M059J (cell line): ENCODE measurements around the gene IGFBP7. TPM values are rescaled to one million over a fixed set of nuclear protein-coding genes. Genes with fewer than 3 reads are reported as not detected.

Experiments used
- DNase-seq: peaks from one replicate; pipeline ENCODE4 v3.0.0-alpha.2; 2012; ENCODE audit warnings: low read depth
- total RNA-seq: library from RNA; depleted of rRNA; stranded (reverse); fragments of >200 nt; shearing (Covaris generic); gene quantifications from 2 replicates; pipeline ENCODE4 v1.2.3, GENCODE V29; 2014

The IGFBP7 gene
- total RNA-seq, 1 experiment from 2014 or later: 145 TPM

DNA sequence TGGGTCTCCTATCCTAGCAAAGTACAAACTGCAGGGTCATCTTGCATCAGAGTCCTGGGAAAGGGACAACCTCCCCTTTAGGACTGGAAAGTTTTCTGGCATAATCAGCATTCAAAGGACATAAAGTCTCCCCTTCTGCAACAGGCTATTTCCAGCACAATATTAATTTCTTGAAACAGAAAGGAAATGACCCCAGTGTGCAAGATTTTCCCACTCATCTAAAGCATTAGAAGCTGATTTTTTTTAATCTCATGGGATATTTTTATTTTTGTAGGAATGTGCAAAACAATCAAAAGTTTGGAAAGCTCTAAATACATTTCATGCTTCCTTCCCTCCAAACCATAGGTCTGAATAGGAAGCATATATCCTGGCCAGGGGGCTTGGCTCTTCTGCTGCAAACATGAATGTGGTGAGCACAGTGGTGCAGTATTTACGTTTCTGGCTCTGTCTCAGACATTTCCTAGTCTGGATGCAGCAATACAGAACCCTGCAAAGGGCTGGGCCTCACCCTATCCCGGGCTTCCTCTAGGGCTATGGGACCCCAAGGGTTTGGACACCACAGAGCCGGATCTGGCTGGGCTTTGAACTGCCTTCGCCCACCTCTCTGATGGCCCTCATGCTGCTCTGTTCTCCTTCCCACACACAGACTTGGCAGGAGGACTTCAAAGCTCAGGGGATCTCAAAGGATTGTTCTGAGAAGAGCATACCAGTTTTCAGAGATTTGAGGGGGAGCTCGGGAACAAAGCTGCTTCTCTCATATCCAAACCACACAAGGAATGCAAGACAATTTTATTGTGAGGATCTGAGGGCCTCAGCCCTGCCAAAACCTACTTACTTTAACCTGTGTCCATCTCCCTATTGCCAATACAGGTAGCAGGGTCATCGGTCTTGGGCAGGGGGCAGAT, 66.6 kb downstream of the IGFBP7 start:
- peak; percentile 50 for DNase-seq

DNA sequence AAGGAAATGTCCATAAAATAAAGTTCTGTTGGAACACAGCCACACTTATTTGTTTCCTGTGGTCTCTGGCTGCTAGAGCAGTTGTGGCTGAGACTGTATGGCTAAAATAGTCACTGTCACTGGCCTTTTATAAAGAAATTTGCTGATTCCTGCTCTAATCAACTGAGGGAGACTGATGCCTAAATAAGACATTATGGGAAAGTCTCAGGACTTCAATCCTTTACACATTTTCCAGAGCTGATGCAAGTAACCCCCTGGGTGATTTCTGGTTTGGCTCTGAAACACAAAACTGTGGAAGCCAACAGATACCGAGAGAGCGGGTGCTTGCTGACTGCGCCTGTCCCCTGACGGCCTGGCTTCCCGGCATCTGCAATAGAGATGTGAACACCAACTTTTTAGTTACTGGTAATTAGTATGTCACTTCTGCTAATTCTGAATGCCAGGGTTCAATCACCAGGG, 67.4 kb downstream of the IGFBP7 start:
- DNase-seq: no peak

DNA sequence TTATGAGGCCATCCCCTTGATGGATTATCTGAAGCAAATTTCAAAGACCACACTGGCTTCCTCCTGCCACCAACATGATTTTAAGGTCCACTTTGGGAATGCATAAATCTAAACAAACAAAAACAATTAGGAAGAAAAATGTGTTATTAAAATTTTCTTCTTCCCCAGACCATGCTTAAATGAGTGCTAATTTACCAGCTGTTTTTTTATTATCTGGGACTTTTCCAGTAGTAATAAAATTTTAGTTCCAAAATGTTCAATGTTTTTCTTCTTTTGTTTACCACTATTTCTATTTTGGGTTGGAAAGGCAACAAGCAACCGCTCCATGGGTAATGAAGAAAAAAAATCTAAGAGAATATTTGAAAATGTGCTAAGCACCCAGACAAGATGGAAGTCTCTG, 69.2 kb downstream of the IGFBP7 start:
- no peak for DNase-seq

DNA sequence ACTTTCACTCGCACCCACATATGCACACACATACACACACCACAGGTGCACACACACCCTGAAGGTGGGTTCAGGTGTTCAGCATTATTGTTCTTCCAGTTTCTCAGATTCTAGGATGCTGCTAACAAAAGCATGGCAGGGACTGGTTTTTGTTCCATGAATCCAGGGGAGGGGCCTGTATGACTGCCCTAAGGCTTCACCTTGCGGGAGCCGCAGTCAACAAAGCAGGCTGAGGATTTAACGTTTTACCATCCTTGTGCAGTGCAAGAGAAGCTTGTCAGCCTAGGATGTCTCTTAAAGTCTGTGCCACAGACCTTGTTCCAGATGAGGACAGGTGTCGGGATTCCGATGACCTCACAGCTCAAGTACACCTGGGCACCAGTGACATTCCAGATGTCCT, 69.7 kb downstream of the IGFBP7 start:
- no peak for DNase-seq

DNA sequence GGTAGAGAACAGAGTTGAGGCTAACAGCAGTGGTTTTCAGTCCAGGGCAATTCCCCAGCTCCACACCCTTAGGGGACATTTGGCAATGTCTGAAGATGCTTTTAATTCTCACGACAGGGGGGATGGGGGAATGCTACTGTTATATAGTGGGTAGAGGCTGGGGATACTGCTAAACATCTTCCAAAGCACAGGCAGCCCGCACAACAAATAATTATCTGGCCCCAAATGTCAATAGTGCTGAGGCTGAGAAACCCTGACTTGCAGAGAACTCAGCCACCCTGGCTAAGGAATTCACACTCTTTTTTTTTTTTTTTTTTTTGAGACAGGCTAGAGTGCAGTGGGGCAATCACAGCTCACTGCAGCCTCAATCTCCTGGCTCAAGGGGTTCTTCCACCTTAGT, 70.8 kb downstream of the IGFBP7 start:
- DNase-seq: no peak

DNA sequence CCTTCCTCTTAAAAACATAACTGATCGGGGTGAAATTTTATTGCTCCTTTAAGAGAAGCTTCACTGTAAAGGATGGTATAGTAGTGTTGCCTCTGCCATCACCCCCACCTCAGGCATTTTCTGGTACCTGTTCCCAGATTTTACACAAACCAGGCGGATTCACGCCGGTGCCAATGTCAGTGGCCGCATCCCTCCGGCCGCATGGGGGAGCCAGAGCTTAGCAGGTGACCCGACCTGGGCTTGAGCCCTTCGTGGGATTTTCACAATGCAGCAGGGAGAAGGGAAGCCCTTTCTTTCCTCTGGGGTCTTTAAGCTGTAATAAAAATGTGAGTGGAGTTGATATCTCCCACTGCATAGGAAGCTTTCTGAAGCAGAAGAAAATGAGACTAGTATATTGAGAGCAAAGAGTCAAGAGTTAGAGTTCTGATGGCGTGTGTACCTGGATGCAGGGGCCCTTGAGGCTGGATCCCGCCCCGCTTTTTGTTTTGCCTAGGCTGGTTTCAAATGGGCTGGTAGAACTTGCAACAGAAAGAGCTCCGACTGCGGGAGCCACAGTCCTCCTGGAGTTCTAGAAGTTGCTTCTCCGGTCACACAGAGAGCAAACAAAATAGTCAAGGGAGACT, 72.1 kb downstream of the IGFBP7 start:
- DNase-seq: peak; percentile 46

DNA sequence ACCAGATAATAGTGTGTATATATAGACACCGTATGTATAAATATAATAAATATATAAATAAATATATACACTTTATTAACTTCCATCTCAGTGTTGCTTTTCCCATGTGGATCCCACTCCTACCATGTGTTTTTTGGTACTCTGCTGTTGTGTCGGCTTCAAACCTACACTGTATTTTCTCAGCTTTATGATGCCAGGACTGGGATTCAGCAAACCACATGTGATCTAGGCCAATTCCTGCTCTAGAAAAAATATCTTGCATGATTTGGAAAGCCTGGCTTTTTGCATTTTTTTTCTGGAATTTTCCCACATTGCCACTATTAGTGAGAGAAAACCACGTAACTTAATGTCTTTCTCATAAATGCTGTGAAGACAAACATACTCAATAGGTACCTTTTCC, 75.7 kb downstream of the IGFBP7 start:
- no peak for DNase-seq

DNA sequence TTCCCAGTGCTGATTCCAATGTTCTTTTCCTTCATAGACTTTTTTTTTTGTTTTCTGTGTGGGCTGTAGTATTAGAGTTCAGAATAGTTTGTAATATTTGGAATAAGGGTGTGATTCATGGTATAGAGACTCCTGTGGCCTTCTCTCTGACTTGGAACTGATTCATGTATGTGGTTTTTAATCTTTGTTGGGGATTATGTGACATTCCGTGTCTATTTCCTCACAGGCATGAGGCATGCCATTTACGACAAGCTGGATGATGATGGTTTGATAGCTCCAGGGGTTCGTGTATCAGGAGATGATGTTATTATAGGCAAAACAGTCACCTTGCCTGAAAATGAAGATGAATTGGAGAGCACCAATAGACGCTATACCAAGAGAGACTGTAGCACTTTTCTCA, 87.1 kb downstream of the IGFBP7 start:
- DNase-seq: peak; percentile 94

DNA sequence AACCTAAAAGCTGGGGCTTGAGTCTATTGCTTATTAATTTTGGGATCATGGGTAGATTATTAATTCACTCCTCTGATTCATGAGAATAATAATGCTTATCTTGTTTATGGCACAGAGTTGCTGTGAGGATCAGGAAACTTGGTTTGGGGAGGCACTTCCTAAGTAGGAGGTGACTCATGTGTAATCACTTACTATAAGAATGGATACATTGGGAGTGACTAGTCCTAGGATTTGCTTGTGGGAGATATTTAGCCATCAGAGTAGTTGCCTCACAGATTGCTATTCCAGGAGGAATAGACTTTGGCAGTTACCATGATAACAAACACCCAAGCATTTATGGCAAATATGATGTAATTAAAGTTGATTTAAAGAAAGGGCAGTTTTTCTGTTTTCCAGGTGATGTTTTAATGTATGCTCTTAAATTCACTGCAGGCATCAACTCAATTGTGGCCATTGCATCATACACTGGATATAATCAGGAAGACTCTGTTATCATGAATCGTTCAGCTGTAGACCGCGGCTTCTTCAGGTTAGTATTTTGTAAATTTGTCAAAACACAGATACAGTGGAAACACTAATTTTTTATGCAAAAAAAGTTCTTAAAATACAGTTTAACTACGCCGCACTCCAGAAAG, 89.6 kb downstream of the IGFBP7 start:
- peak; percentile 71 for DNase-seq

DNA sequence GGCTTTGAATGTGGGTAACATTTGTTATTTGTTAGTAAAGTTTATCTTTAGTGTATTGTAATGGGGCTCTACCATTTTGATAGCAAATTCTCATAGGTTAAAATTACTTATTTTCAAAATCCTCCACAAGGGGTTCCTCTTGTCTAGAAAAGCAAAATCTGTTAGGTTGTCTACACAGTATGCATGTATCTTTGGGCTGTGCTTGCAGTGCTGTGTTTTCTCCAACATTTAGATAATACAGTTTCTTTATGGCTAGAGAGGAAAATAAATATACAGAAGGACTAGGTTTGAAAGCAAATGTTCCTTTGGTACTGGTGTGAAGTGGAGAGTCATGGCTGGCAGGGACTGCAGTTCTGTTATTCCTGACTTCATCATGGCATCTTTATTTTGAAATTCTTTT, 91.2 kb downstream of the IGFBP7 start:
- no peak for DNase-seq

DNA sequence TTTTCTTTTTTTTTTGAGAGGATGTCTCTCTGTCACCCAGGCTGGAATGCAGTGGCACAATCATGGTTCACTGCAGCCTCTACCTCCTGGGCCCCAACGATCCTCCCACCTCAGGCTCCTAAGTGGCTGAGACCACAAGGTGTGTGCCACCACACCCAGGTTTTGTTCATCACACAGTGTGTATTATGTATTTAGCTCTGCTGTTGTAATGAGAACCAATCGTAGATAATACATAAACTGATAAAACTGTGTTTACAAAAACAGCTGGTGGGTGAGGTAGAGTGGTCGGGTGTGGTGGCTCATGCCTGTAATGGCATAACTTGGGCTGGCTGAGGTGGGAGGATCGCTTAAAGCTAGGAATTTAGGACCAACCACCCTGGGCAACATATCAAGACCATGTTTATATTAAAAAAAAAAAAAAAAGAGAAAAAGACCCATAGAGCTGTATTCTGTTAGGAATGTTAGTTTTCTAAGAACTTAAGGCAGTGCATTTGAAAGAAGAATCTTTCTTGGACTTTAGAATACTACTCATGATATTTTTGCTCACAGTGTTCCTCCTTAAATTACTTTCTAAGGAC, 96.6 kb downstream of the IGFBP7 start:
- DNase-seq: no peak

DNA sequence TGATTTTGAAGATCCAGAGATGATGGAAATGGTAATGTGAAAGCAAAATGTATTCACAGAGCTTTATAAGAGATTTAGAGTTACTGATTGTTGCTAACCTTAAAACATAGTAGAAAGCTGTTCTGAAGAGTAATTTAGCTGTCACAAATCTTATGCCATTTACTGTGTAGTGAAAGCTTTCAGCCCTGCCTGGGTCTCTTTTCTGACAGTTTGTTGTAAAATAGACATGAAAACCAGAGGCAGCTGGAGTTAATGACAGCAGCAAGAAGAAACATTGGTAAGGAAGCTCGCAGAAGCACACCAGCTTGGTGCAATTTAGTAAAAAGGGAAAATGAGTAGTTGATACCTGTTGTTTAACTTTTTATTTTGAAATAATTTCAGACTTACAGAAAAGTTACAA, 110.4 kb downstream of the IGFBP7 start:
- DNase-seq: no peak

DNA sequence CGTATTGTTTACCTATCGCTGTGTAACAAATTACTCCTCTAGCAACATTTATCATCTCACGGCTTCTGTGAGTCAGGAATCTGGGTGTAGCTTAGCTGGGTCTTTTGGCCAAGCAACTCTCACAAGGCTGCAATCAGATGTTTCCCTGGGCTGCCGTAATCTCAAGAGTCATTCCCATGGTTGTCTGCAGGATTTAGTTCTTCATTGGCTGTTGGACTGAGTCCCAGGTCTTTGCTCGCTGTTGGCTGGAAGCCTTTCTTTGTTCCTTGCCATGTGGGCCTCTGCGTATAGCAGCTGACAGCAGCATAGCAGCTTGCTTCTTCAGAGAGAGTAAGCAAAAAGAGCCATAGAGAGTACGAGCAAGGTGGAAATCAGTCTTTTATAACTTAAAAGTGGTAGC, 114.7 kb downstream of the IGFBP7 start:
- peak; percentile 2 for DNase-seq

DNA sequence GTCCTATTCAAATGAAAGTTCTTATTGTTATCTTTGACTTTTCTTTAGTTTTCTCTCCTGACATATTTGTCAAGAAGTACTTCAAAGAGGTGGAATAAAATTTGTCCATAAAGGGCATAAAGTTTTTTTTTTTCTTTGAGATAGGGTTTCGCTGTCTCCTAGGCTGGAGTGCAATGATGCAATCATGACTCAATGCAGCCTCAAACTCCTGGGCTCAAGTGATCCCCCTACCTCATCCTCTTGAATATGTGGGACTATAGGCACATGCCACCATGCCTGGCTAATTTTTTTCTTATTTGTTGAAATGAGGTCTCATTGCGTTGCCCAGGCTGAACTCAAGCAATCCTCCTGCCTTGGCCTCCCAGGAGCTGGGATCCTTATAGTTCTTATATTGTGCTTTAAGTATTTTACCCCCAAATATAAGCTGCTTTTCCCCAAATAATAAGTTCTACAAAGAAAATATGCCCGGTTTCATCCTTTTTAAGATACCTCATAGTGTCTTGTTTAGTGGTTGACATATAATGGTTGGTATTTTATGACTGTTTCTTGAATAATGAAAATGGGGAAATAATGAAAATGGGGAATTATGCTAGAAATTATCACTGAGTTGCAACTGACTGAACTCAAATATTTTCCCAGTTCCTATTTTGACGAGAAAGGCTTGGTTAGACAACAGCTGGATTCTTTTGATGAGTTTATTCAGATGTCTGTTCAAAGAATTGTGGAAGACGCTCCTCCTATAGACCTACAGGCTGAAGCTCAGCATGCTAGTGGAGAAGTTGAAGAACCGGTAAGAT, 119.9 kb downstream of the IGFBP7 start:
- DNase-seq: peak; percentile 19

DNA sequence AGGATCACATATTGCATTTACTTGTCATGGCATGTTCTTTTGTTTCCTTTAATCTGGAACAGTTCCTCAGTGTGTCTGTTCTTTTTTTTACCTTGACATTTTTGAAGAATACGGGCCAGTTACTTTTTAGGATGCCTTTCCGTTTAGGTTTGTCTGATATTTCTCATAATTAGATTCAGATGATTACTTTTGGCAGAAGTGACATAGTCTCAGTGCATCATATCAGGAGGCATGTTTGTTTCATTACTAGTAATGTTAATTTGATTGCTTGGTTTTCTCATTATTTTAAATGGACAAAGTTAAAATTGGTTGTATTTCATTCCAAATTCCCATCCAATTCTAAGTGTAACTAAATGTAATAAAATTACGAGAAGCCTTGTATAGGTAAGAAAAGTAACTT, 123.2 kb downstream of the IGFBP7 start:
- DNase-seq: no peak

DNA sequence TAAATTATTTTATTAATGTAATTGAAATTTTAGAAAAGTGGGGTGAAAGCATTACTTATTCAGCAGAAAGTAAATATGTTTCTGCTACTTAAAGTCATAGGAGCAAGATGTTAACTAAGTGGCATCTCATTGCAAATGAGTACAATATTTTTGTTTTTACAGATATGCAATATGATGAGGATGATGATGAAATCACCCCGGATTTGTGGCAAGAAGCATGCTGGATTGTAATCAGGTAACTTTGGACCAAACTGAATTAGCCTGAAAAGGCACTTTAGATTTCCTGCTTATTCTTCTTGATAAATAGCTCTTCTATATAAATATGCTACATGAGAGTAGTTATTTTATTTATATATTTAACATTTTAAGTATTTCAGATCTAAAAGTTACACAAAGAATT, 124.0 kb downstream of the IGFBP7 start:
- DNase-seq: no peak

DNA sequence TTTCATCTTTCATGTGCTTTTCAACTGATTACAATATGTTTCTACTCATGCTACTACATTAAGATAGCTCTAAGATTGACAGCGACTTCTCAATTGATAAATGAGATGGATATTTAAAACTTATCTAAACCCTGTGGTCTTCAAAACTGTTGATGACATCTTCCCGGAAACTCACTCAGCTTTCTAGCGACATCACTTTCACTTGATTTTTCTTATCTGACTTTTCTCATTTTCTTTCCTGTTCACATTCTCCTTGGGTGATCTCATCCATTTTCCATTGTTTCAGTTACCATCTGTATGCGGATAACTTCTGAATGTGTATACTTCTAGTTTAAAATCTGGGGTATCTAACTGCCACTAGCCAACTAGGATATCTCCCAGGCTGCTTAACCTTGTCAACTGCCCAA, 128.4 kb downstream of the IGFBP7 start:
- DNase-seq: peak; percentile 45
